GM12892 (cell line): Measurements from ENCODE around the gene ADGRB3.

Source experiments
- DNase-seq: peaks from one replicate; pipeline ENCODE4 v3.0.0; 2011; ENCODE audit not compliant: insufficient read length
- FAIRE-seq: peaks from 2 replicates; lab custom pipeline; 2011; peaks lifted over from hg19 to GRCh38; lab: Jason Lieb, UNC
- POLR2A ChIP-seq: IDR thresholded peaks from 2 replicates; pipeline ENCODE4 v1.6.1; 2011; ENCODE audit warnings: low read depth, low read length, control low read depth
- POLR2AphosphoS5 ChIP-seq: IDR thresholded peaks from 2 replicates; pipeline ENCODE4 v1.6.1; 2011; ENCODE audit warnings: low read depth, low read length, control low read depth
- TAF1 ChIP-seq: IDR thresholded peaks from 2 replicates; pipeline ENCODE4 v1.6.1; 2011; ENCODE audit warnings: low read depth, mild to moderate bottlenecking, control low read depth, low read length, borderline replicate concordance

Gene ADGRB3

DNA sequence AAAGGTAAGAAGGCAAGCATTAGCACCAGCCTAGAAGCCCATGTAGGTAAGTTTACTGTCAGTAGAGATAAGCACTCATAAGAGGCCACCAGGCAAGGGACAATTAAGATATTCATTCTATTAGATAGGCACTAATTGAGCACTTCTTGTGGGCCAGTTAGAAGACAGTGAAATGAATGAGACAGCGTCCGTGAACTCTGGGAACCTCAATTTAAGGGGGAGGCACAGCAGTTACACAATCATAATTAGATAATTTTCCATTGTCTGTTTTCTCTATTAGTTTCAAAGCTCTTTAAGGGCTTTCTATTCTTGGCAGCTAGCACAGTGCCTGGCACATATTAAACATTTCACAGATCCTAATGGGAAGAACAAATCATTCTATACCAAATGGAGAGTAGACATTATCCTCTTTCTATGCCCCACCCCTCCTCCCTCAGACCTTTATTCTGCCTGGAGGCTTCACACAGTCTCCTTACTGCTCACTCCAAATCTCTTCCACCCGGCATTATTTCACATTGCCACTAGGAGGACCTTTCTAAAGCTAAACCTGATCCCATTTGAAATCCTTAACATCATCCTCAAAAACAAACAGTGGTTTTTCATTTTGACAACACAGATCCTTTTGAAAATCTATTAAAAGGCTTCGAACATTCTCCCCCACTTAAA, 529.6 kb downstream of the ADGRB3 start:
- no peak for FAIRE-seq

GRCh38 chr6:69179681-69180080, 544.6 kb downstream of the ADGRB3 start:
- DNase-seq (no peak), FAIRE-seq (no peak)
- no peak for TF ChIP-seq TAF1

More for the DNA sequence above, 529.6 kb downstream of the ADGRB3 start:
- no peak for DNase-seq
- TF ChIP-seq POLR2A, result no peak
- no peak for TF ChIP-seq POLR2AphosphoS5
- TF ChIP-seq TAF1, result no peak

DNA sequence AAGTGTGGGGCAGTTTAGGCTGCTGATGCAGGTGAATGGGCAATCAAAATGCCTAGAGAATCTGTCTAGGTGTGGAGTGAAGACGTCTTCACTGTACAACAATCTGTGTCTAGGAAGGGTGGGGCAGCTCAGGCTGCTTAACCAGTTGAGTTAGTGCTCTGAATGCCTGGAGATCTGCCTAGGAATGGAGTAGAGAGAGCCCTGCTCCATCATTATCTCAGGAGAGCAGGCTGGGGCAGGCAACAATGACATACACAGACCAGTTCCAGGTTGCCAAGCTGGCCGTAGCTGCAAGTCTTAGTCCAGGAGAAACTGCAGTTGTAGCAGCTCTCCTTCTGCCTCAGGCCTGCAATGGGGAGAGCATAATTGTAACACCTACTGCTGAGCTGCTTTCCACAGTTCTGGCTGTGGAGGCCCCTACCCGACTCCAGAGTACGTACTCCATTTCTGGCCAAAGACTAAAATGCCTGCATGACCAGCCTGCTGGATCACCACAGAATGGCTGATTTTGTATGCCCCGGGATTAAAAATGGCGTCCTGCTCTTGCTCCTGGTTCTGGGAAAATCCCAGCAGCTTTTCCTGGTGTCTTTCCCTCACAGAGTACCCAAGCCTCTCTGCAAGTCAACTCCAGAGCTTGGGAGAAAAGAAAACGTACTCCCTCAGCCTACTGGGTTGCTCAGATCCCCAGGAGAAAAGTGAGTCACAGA, 545.4 kb downstream of the ADGRB3 start:
- DNase-seq (no peak), FAIRE-seq (no peak)
- TF ChIP-seq POLR2A (no peak), POLR2AphosphoS5 (no peak), TAF1 (no peak)

GRCh38 chr6:69181964-69182363, 546.9 kb downstream of the ADGRB3 start:
- FAIRE-seq (no peak), DNase-seq (no peak)
- TF ChIP-seq POLR2A, result no peak
- TF ChIP-seq TAF1, result no peak
- no peak for TF ChIP-seq POLR2AphosphoS5

- TF ChIP-seq TAF1 (no peak), POLR2AphosphoS5 (no peak), POLR2A (no peak)
- FAIRE-seq, result no peak
- DNase-seq, result no peak
Observed at GRCh38 chr6:69185276-69185675, 550.2 kb downstream of the ADGRB3 start.

DNA sequence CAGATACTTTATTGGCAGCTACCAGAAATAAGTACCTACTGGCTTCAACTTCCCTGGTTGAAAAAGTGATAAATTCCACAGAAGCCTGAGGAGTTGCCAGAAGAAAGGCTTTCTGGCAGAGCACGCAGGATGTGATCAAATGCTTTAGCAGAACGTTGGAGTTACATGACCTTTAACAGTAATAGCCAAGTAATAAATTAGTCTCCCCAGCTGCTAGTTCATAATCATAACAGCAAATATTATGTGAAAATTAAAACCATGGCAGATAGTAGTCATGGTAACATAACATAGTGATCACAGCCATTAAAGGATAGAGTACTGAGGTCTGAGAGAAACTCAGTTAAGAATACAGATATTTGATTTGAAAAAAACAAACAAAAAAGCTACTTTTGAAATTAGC, 567.7 kb downstream of the ADGRB3 start:
- no peak for DNase-seq
- no peak for TF ChIP-seq POLR2AphosphoS5
- no peak for TF ChIP-seq POLR2A
- TF ChIP-seq TAF1, result no peak
- FAIRE-seq, result no peak

GRCh38 chr6:69216127-69216526, 581.0 kb downstream of the ADGRB3 start:
- TF ChIP-seq POLR2A (no peak), POLR2AphosphoS5 (no peak), TAF1 (no peak)
- DNase-seq (no peak), FAIRE-seq (no peak)

- FAIRE-seq (no peak), DNase-seq (no peak)
- TF ChIP-seq POLR2AphosphoS5 (no peak), POLR2A (no peak), TAF1 (no peak)
Observed at GRCh38 chr6:69217343-69217742, 582.3 kb downstream of the ADGRB3 start.

DNA sequence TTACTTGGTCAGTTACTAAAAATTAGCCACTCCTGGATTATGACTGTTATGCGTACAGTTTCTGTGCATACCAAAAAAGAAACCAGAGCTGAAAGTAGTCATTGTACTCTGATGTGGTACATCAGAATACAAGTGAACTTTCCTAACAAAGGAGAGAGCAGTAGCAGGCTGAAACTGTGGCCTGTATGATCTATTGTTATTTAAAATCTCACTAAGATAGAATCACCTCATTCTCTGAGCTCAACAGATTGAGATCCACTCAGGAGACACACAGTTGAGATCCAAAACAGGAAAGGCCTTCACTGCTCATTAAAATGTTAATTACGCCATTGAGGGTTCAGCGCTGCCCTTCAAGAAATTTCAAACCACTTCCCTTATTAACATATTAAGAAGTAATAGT, 585.3 kb downstream of the ADGRB3 start:
- TF ChIP-seq POLR2AphosphoS5 (no peak), TAF1 (no peak), POLR2A (no peak)
- FAIRE-seq (no peak), DNase-seq (no peak)

GRCh38 chr6:69232008-69232407, 596.9 kb downstream of the ADGRB3 start:
- DNase-seq, result no peak
- no peak for FAIRE-seq
- TF ChIP-seq POLR2AphosphoS5 (no peak), POLR2A (no peak), TAF1 (no peak)

DNA sequence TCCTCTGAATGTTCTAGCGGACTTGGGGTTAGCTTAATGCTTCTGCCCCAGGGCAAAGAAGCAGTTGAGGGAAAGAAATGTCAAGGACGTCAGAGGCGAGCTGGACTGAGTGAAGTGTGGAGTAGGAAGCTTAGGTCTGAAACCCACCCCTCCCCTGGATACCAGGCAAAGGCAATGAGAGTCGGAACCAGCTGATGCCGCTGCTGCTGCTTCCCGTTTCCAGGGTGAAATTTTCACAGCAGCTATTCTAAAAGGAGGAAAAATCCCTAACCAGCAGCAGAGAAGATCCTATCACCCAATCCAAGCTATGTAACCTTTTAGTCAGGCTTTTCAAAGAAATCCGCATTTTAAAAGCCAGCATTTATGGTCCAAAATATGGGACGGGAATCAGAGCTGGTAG, 597.4 kb downstream of the ADGRB3 start:
- no peak for DNase-seq
- TF ChIP-seq TAF1, result no peak
- TF ChIP-seq POLR2A, result no peak
- no peak for TF ChIP-seq POLR2AphosphoS5
- peak; percentile 33 for FAIRE-seq

- no peak for TF ChIP-seq TAF1
- TF ChIP-seq POLR2AphosphoS5, result no peak
- no peak for TF ChIP-seq POLR2A
- peak; percentile 38 for FAIRE-seq
- DNase-seq, result peak; percentile 5
Observed at GRCh38 chr6:69232911-69233448, 597.9 kb downstream of the ADGRB3 start.
